Measurements from ENCODE around the gene TMEM132D. TPM values are rescaled to one million over a fixed set of nuclear protein-coding genes. Genes with fewer than 3 reads are reported as not detected.
"Not testable (repeated sequence)": the region's sequence is repeated elsewhere in the genome, so short reads cannot be mapped to it uniquely, and the experiment has no call there.

TMEM132D gene
- total RNA-seq, 1 donor from 2014 or later, result 1.0 TPM

- TF ChIP-seq CTCF (IDR thresholded peaks at IDR 0.05), result no peak
- Histone ChIP-seq H3K36me3 (no peaks in the 10 kb centered on the region), H3K27me3 (no peaks in the 10 kb centered on the region), H3K4me3 (no peak overlapping the region), H3K4me1 (no peaks in the 10 kb centered on the region), H3K9me3 (no peaks in the 10 kb centered on the region), H3K27ac (no peak overlapping the region)
- intact Hi-C loops (cut with DNase I), result no loop called here
- no peak for DNase-seq
- no peak for ATAC-seq
Observed at GRCh38 chr12:129549656-129550055, 354.2 kb downstream of the TMEM132D start.

- ATAC-seq; H3K27me3 ChIP-seq; H3K4me1 ChIP-seq; H3K27ac ChIP-seq; H3K4me3 ChIP-seq; DNase-seq; H3K36me3 ChIP-seq; intact Hi-C loops (cut with DNase I); H3K9me3 ChIP-seq: not testable (repeated sequence)
Observed at GRCh38 chr12:129549020-129549419, 354.8 kb downstream of the TMEM132D start.

DNA sequence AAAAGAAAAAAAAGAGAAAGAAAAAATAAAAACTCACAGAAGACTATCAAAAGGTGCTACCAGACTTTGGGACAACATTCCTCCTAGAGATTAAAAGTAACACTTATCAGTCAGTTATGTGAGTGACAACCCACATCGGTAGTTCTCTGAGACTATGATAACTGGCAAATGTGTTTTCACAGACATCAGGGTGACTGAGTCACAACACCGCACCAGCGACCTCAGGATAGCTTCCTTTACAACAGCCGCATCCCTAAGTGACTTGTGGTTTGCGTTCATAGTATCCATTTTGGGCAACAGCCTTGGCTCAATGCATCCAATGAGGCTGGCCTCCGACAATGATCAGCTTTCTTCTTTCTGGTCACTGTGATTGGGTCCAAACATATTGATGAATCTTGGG lies 359.1 kb downstream of the TMEM132D start:
- intact Hi-C loops (cut with DNase I), result no loop called here
- Histone ChIP-seq H3K27me3 (no peaks in the 10 kb centered on the region), H3K27ac (no peak overlapping the region), H3K4me1 (no peaks in the 10 kb centered on the region), H3K4me3 (no peak overlapping the region), H3K9me3 (no peaks in the 10 kb centered on the region), H3K36me3 (no peaks in the 10 kb centered on the region)
- DNase-seq (no peak), ATAC-seq (no peak)
- no peak for TF ChIP-seq CTCF (IDR thresholded peaks at IDR 0.05)

GRCh38 chr12:129540954-129541353 lies 362.9 kb downstream of the TMEM132D start:
- intact Hi-C loops (cut with DNase I), result no loop called here
- no peak overlapping the region for H3K27ac ChIP-seq
- ATAC-seq (no peak), DNase-seq (no peak)
- no peak overlapping the region for H3K4me3 ChIP-seq
- H3K27me3 ChIP-seq, result no peaks in the 10 kb centered on the region
- H3K9me3 ChIP-seq, result no peaks in the 10 kb centered on the region
- H3K4me1 ChIP-seq, result no peaks in the 10 kb centered on the region
- H3K36me3 ChIP-seq, result no peaks in the 10 kb centered on the region
- TF ChIP-seq CTCF (IDR thresholded peaks at IDR 0.05), result no peak

DNA sequence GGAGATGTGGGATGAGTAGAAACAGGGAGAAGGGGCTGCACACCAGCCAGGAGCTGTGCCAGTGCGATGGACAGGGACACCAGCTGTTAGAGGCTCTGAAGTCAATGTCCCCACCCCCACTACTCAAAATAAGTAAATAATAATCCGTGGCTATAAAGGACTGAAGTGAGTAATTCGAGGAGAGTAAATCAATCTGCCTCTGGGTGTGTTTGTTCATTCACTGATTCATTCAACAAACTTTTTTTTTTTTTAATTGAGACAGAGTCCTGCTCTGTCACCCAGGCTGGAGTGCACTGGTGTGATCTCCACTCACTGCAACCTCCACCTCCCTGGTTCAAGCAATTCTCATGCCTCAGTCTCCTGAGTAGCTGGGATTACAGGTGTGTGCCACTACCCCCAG lies 363.6 kb downstream of the TMEM132D start:
- TF ChIP-seq CTCF (IDR thresholded peaks at IDR 0.05), result no peak
- no peaks in the 10 kb centered on the region for H3K27me3 ChIP-seq
- DNase-seq (no peak), ATAC-seq (no peak)
- no peak overlapping the region for H3K4me3 ChIP-seq
- H3K36me3 ChIP-seq, result no peaks in the 10 kb centered on the region
- intact Hi-C loops (cut with DNase I), result no loop called here
- no peaks in the 10 kb centered on the region for H3K9me3 ChIP-seq
- no peaks in the 10 kb centered on the region for H3K4me1 ChIP-seq
- no peak overlapping the region for H3K27ac ChIP-seq

GRCh38 chr12:129538724-129539335 lies 365.0 kb downstream of the TMEM132D start:
- intact Hi-C loops (cut with DNase I); H3K4me1 ChIP-seq; H3K27me3 ChIP-seq; ATAC-seq; H3K9me3 ChIP-seq; H3K4me3 ChIP-seq; H3K36me3 ChIP-seq; DNase-seq; H3K27ac ChIP-seq: not testable (repeated sequence)

GRCh38 chr12:129538137-129538536 lies 365.7 kb downstream of the TMEM132D start:
- Histone ChIP-seq H3K27me3 (no peaks in the 10 kb centered on the region), H3K36me3 (no peaks in the 10 kb centered on the region), H3K4me3 (no peak overlapping the region), H3K9me3 (no peaks in the 10 kb centered on the region), H3K4me1 (no peaks in the 10 kb centered on the region), H3K27ac (no peak overlapping the region)
- DNase-seq, result no peak
- intact Hi-C loops (cut with DNase I), result no loop called here
- no peak for ATAC-seq
- TF ChIP-seq CTCF (IDR thresholded peaks at IDR 0.05), result no peak
